GM18498 (cell line): ENCODE measurements around the gene TMEM269.

Experiments
- ATAC-seq: cut with Tn5 transposase; IDR thresholded peaks from one replicate; pipeline ENCODE4 v1.9.1; 2021; ENCODE audit warnings: mild to moderate bottlenecking, moderate library complexity; ENCODE audit not compliant: unreplicated experiment

The TMEM269 gene

DNA sequence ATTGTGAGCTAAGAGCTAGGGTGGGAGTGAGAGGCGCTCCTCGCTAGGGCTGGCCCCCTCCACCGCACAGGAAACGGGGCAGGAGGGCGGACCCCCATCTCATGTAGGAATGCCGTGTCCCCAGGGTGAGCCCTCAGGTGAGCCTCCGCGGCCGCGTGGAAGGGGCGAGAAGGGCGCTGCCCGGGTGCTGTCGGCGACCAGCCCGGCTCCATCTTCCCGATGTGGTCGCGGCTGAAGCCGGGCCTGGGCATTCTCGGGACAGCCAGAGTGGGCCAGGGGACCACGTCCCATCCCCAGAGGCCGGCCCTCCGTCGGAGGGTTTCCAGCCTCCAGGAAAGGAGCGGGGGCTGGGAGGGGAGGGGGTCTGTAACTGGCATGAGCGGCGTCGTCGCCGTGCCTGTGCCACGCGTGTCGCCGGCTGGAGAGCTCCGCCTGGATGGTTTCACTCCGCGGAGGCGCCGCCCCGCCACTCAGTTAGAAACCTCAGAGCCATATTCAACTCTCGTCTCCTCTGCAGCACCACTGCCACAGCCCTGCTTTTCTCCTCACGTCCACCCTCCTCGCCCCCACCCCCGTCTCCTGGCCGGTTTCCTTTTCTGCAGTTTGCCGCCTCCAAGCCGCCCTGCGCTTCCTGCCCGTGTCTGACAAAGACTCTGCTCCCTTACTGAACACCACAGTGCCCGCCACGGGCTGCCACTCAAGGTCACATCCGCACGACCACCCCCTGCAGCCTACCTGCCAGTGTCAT, at the start of gene TMEM269:
TMEM269 (plus strand) TSS at position 46 of the 748 bp plus-strand sequence. CDS start 4,903 bp downstream, outside the sequence.
- ATAC-seq: no peak

- no peak for ATAC-seq
These were observed 49.7 kb upstream of the TMEM269 start for GRCh38 chr1:42735056-42735455.

DNA sequence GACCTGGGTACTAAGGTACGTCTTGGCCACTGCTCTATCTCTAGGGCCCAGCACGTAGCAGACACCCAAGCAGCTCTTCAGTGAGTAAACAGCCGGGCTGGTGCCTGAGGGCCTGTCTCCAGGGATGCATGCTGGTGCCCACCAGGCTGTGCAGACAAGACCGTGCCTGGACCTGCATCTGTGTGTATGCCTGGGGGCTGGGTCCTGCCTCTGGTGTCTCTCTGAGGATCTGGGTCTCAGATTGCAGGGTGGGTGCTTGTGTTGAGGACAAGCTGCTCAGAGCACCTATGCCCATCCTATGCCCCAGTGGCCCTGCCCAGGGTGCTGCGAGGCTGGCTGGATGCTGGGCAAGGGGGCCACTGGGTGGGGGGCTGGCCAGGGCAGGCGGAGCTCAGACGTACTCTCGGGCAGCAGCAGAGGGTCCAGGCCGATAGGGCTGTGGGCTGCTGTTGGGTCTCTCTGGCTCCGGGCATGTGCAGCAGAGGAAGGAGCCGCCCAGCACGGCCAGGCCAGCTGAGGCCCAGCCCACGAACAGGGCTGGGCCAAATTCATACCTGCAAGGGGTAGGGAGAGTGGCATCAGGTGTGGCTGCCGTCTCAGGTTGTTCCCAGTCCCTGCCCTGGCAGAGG, 49.2 kb upstream of the TMEM269 start:
- ATAC-seq: no peak

GRCh38 chr1:42736152-42736551, 48.6 kb upstream of the TMEM269 start:
- ATAC-seq: no peak

DNA sequence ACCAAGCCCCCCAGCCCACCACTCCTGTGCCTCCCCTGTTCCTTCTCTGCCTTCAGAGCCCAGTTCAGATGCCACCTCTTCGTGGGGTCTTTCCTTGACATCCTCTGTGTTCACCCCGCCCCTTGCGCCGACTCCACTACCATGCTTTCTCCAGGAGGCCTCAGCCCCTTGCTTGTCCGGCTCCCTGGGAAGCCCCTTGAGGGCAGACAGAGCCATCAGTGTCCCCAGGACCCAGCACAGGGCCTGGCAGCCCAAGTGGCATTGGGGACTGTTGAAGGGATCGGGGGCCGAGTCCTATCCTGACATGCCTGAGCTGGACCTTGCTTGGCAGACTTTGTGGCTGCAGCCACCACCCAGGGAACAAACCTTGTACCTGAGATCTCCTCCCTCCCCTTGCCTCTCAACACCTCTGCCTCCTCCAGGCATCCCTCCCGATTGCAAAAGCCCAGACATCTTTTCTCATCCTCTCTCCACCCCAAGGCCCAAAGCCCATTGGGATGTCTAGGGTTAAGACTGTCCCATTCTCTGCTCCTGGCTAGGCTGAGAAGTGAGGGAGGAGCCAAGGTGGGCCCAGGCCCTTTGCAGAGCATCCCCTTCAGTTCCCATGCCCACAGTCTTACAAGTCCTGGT, 48.1 kb upstream of the TMEM269 start:
- ATAC-seq: no peak

GRCh38 chr1:42737257-42737656, 47.5 kb upstream of the TMEM269 start:
- no peak for ATAC-seq

DNA sequence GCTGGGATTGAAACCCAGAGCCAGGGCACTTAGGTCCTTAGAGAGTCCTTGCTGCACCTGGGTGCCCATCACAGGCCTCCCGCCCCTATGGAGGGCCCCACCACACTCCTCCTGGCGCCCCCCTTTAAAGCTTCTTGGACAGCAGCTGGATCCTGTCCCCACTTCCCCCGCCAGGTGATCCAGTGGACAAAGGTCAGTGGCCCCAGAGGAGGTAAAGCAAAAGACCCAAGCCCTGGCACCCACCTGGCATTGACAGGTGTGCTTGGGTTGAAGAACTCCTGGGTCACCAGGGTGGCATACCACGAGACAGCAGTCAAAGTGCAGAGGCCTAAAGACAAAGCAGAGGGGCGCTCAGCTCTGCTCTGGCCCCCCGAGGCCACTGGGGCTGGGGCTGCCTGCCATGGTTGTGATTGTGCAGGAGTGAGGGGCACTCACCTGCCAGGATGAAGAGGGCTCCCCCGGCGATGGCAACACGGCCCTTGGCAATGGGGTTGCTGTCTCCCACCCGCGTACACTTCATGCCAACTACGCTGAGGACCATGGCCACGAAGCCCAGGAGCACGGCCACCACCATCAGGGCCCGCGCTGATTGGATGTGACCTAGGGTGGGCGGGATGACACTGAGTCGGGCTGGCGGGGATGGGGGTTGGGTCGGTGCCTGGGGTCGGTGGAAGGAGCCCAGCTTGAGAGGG, 46.7 kb upstream of the TMEM269 start:
- ATAC-seq: no peak

DNA sequence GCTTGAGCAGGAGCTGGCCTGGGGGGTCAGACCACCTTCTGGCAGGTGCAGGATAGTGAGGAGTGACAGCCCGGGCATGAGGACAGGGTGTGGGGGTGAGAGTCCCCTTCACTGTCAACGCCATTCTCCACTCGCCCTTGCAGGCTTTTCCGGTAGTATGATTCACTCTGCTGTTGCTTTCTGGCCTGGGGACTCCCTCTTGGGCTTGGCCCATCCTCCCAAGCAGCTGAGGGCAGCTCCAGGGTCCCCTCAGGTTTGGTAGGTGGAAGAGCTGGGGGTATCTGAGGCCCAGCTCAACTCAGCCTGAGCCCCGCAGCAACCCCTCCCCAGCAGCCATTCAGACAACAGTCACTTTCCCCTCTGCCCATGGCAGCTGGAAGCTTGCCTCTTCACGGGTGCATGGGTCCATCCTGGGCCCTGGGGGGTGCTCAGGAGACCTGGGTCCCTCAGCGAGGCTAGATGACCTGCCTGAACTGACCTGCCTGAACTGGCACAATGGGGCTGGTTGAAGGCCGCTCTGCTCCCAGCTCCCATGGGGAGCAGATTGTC, 46.0 kb upstream of the TMEM269 start:
- no peak for ATAC-seq

- no peak for ATAC-seq
These were observed 44.8 kb upstream of the TMEM269 start, which contains the start of gene CLDN19 for GRCh38 chr1:42739753-42740700. Gene CLDN19, minus strand, starts transcription at chr1:42740236. Its CDS starts 173 bp downstream, at chr1:42740063.

DNA sequence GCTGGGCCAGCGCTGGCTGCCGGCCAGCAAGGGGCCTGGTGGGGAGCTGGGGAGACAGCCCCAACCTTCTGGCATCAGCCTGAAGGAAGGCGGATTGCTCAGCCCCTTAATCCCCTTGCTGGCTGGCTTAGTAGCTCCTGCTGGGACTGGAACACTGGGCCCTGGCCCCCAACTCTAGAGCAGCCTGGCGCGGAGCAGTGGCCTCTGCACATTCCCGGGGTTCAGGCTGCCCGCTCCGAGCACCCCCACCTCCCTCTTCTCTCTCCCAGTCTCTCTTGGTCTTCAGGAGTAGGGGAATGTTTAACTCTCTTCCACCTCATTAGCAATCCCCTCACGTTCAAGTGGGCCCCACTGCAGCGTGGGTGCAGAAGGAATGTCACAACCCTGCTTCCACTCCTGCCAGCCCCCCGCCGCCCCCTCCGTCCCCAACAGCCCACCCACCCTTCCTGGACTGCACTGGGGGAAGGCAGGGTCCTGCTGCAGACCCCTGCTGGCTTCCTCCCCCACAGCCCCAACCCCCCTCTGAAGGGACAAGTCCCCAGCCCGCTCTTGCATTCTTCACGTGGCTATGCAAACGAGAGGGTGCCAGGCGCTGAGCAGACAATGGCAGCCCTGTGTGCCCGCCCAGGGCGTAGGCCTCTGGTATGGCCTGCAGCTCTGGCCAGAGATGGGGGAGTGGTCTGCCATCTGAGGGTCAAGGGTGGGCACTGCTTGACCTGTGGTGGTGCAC, 43.8 kb upstream of the TMEM269 start:
- no peak for ATAC-seq

GRCh38 chr1:42741706-42742105, 43.1 kb upstream of the TMEM269 start:
- ATAC-seq: no peak

GRCh38 chr1:42742141-42742540, 42.6 kb upstream of the TMEM269 start:
- no peak for ATAC-seq

- no peak for ATAC-seq
These were observed 42.0 kb upstream of the TMEM269 start for GRCh38 chr1:42742617-42743316.

- ATAC-seq: no peak
These were observed 41.3 kb upstream of the TMEM269 start for GRCh38 chr1:42743317-42744147.

DNA sequence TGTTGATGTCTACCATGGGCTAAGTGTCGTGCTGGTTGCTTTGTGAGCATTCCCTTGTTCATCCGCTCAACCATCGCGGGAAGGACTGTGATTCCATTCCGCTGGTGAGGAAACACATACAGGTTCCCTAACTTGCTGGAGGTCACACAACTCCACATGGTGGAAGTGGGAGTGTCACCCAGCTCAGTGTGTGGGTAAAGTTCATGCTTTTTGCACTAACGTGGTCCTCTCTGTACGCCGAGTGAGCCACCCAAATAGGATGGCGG, 40.7 kb upstream of the TMEM269 start:
- ATAC-seq: no peak

GRCh38 chr1:42745851-42746250, 38.9 kb upstream of the TMEM269 start:
- ATAC-seq: no peak

DNA sequence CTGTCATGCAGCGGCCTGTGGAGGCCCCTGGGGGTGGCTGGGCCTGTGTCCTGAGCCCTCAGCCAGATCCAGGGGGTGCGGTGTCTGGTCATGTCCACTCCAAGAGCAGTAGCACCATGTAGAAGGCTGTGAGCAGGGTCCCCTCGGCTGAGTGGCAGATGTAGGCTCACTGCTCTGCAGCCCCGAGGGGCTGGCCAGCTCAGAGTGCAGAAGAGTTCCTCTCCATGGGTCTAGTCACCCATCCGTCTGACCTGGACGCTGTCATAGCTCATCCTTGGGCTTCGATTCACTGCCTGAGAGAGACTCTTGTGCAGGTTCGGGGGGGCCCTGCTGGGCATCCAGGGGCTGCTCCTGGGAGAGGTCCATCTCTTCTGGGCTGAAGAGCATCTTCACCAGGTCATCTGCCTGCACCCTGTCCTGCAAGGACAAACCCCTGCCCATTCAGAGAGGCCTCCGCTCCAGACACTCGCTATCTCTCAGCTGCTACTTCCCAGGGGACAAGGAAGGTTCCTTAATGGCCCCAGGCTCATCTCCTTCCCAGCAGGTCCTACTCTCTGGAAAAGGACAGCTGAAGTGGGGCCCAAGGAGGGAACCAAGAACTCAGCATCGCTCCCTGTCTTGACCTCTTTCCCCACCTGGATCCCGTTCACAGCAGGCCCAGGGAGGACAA, 38.2 kb upstream of the TMEM269 start:
- ATAC-seq: no peak

- ATAC-seq: no peak
These were observed 37.7 kb upstream of the TMEM269 start for GRCh38 chr1:42747125-42747524.
